BLaER1 treated with 17β-estradiol and CSF1 and Interleukin-3, amounts not matched to agents 10 nM and 100 nM (cell line): ENCODE results near the gene PRKACB.

Experiments used
- H3K27ac ChIP-seq, 11 experiments: shearing (Covaris generic); formaldehyde crosslinking; 2 replicates each; pipeline ENCODE4 v1.8.1; 2022
- H3K27me3 ChIP-seq, 11 experiments: shearing (Covaris generic); formaldehyde crosslinking; 2 replicates each; pipeline ENCODE4 v1.8.1; 2022
- H3K36me3 ChIP-seq, 11 experiments: shearing (Covaris generic); formaldehyde crosslinking; 2 replicates each; pipeline ENCODE4 v1.8.1; 2022
- H3K4me1 ChIP-seq, 10 experiments: shearing (Covaris generic); formaldehyde crosslinking; 2 replicates each; pipeline ENCODE4 v1.8.1; 2022
- H3K4me2 ChIP-seq, 11 experiments: shearing (Covaris generic); formaldehyde crosslinking; 2 replicates each; pipeline ENCODE4 v1.8.1; 2022
- H3K4me3 ChIP-seq, 10 experiments: shearing (Covaris generic); formaldehyde crosslinking; 2 replicates each; pipeline ENCODE4 v1.8.1; 2022
- H3K9ac ChIP-seq, 11 experiments: shearing (Covaris generic); formaldehyde crosslinking; 2 replicates each; pipeline ENCODE4 v1.8.1; 2022
- H3K9me3 ChIP-seq, 11 experiments: shearing (Covaris generic); formaldehyde crosslinking; replicated peaks in 1 of 11; 2 replicates each; pipeline ENCODE4 v1.8.1; 2022
- H4K20me1 ChIP-seq, 11 experiments: shearing (Covaris generic); formaldehyde crosslinking; 2 replicates each; pipeline ENCODE4 v1.8.1; 2022
- Cebpa-rat ChIP-seq, 11 experiments: shearing (Covaris generic); IDR thresholded peaks; 2 replicates each; pipeline ENCODE4 v1.8.1; 2022

The PRKACB gene

GRCh38 chr1:84148758-84149157, 4.7 kb downstream of the PRKACB start:
- no peak overlapping the region for H3K4me3 ChIP-seq
- H4K20me1 ChIP-seq, result no peaks in the 10 kb centered on the region
- H3K36me3 ChIP-seq, result no peaks in the 10 kb centered on the region
- H3K27ac ChIP-seq, result no peak overlapping the region
- TF ChIP-seq Cebpa-rat (IDR thresholded peaks at IDR 0.05), result no peak
- H3K27me3 ChIP-seq, result no peaks in the 10 kb centered on the region
- H3K4me1 ChIP-seq, result peaks cover 16 to 49% (median 29%) of the 10 kb centered on the region in 10 experiments
- H3K9me3 ChIP-seq, result peaks cover 0 to 7% (median 0%) of the 10 kb centered on the region in 11 experiments; a peak in 2 of 22 replicates
- H3K9ac ChIP-seq, result no peak overlapping the region
- no peak overlapping the region for H3K4me2 ChIP-seq

- Histone ChIP-seq H3K9ac (no peak overlapping the region), H3K9me3 (peaks cover 0 to 7% (median 0%) of the 10 kb centered on the region in 11 experiments; a peak in 3 of 22 replicates), H3K36me3 (no peaks in the 10 kb centered on the region), H4K20me1 (no peaks in the 10 kb centered on the region; a peak in 1 of 22 replicates), H3K4me3 (no peak overlapping the region), H3K4me1 (peaks cover 13 to 33% (median 26%) of the 10 kb centered on the region in 10 experiments), H3K4me2 (peak overlapping the region in 7 of 11 experiments; percentile 7 to 58 (median 33); a peak in 12 of 22 replicates), H3K27ac (peak overlapping the region in 3 of 11 experiments; percentile 8 to 44 (median 34); a peak in 2 of 22 replicates), H3K27me3 (no peaks in the 10 kb centered on the region)
- peak in 2 of 11 experiments; percentile 43 to 82; a peak in 2 of 22 replicates for TF ChIP-seq Cebpa-rat (IDR thresholded peaks at IDR 0.05)
Observed at GRCh38 chr1:84152649-84153056, 8.6 kb downstream of the PRKACB start.

- no peak overlapping the region for H3K4me3 ChIP-seq
- no peaks in the 10 kb centered on the region; a peak in 1 of 22 replicates for H4K20me1 ChIP-seq
- 0 out of 22 replicates have a peak overlapping the region, but pooled peaks of 1 of the 11 experiments have one; percentile 33 for H3K4me2 ChIP-seq
- peaks cover 15 to 33% (median 26%) of the 10 kb centered on the region in 10 experiments for H3K4me1 ChIP-seq
- no peak overlapping the region; a peak in 1 of 22 replicates for H3K27ac ChIP-seq
- no peaks in the 10 kb centered on the region for H3K36me3 ChIP-seq
- no peaks in the 10 kb centered on the region for H3K27me3 ChIP-seq
- no peak overlapping the region for H3K9ac ChIP-seq
- no peak for TF ChIP-seq Cebpa-rat (IDR thresholded peaks at IDR 0.05)
- H3K9me3 ChIP-seq, result peaks cover 0 to 5% (median 0%) of the 10 kb centered on the region in 11 experiments; a peak in 5 of 22 replicates
Observed at GRCh38 chr1:84155517-84155916, 11.4 kb downstream of the PRKACB start.

DNA sequence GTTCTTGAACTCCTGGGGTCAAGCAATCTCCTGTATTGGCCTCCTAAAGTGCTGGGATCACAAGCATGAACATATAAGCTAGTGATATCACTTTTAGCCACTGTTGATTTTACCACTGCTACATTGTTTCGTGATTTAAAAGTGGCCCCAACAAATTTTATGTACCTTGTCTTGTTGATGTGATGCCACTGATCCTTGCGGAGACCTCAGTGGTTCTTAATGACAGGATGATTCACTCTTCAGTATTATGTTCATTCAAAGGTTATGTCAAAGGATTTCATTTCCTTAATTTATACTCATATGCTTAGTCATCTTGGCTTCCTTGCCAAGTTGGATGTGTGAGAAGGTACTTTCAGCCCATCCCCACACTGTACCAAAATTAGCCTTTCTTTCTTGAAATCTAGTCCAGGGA, 12.1 kb downstream of the PRKACB start:
- Histone ChIP-seq H4K20me1 (no peaks in the 10 kb centered on the region; a peak in 1 of 22 replicates), H3K36me3 (no peaks in the 10 kb centered on the region), H3K9me3 (peaks cover 0 to 5% (median 0%) of the 10 kb centered on the region in 11 experiments; a peak in 5 of 22 replicates), H3K4me3 (no peak overlapping the region), H3K9ac (no peak overlapping the region), H3K27ac (peak overlapping the region in 1 of 11 experiments; percentile 11; a peak in 1 of 22 replicates), H3K4me1 (peaks cover 15 to 31% (median 23%) of the 10 kb centered on the region in 10 experiments), H3K27me3 (no peaks in the 10 kb centered on the region), H3K4me2 (peak overlapping the region in 6 of 11 experiments; percentile 1 to 52 (median 30); a peak in 9 of 22 replicates)
- TF ChIP-seq Cebpa-rat (IDR thresholded peaks at IDR 0.05), result no peak

DNA sequence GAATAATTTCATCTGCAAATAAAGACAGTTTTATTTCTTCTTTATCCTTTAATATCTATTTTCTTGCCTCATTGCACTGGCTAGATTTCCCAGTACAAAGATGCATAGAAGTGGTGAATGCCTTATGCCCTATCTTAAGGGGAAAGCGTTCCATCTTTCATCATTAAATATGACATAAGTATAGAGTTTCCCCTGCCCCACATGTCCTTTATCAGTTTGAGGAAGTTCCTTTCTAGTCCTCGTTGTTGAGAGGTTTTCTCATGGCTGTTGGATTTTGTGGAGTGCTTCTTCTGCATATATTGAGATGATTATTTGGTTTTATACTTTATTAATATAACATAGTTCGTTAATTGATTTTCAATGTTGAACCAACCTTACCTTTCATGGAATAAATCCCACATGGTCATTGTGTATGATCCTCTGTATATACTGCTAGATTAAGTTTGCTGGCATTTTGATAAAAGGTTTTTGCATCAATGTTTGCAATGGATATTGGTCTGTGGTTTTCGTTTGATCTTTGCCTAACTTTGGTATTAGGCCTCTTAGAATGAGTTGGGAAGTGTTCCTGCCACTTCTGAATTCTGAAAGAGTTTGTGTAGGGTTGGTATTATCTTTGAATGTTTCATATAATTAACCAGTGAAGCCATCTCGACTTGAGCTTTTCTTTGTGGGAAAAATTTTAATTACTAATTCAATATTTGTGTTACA, 15.6 kb downstream of the PRKACB start:
- H4K20me1 ChIP-seq, result no peaks in the 10 kb centered on the region; a peak in 1 of 22 replicates
- H3K27me3 ChIP-seq, result no peaks in the 10 kb centered on the region
- H3K9ac ChIP-seq, result no peak overlapping the region
- no peaks in the 10 kb centered on the region for H3K36me3 ChIP-seq
- H3K4me1 ChIP-seq, result peaks cover 0 to 19% (median 11%) of the 10 kb centered on the region in 10 experiments; a peak in 13 of 20 replicates
- H3K4me2 ChIP-seq, result no peak overlapping the region
- H3K4me3 ChIP-seq, result no peak overlapping the region
- no peak overlapping the region for H3K27ac ChIP-seq
- H3K9me3 ChIP-seq, result peaks cover 0 to 5% (median 4%) of the 10 kb centered on the region in 11 experiments; a peak in 7 of 22 replicates
- no peak for TF ChIP-seq Cebpa-rat (IDR thresholded peaks at IDR 0.05)

- Histone ChIP-seq H3K4me1 (peaks cover 0 to 10% (median 0%) of the 10 kb centered on the region in 10 experiments; a peak in 3 of 20 replicates), H3K4me3 (no peak overlapping the region), H3K9me3 (peaks cover 0 to 5% (median 4%) of the 10 kb centered on the region in 11 experiments; a peak in 6 of 22 replicates), H3K36me3 (no peaks in the 10 kb centered on the region), H3K9ac (no peak overlapping the region), H4K20me1 (no peaks in the 10 kb centered on the region; a peak in 1 of 22 replicates), H3K27me3 (no peaks in the 10 kb centered on the region), H3K27ac (no peak overlapping the region), H3K4me2 (no peak overlapping the region)
- no peak for TF ChIP-seq Cebpa-rat (IDR thresholded peaks at IDR 0.05)
Observed at GRCh38 chr1:84162295-84162694, 18.2 kb downstream of the PRKACB start.

DNA sequence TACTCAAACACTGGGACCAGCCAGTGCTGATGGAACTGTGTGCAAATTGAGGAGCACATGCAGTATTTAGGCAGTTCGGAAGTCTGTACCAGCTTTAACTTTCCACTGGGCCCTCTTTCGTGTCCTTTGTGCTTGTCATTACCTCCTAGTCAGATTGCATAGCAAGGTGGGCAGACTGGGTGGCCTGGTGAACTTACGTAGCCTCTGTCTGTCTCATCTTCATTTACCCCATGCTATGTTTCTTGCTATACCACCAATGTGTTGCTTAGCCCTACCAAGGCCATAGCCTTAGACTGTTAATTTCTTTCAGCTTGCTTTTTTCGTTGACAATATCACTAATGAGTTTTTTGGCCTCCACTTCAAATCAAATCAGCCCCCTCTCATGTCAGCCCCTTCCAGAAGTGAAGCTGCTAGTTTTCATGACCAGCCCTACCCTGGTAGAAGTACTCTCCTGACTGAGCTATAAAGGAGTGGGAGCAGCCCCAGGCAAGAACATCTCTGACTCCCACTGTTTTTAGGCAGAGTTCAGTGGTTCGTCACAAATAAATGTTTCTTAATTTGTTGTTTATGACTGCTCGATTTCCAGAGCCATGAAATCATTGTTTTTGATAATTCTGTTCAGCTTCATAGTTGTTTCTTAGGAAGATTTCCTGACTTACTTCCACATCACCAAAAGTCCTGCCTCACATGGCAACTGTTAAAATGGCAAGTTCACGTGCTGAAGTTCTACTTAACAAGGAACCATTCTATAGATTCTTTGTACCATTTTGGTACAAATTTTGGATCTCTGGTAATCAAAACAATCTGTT, 19.3 kb downstream of the PRKACB start:
- TF ChIP-seq Cebpa-rat (IDR thresholded peaks at IDR 0.05), result no peak
- Histone ChIP-seq H3K9ac (no peak overlapping the region), H3K4me2 (no peak overlapping the region), H3K4me1 (peaks cover 0 to 10% (median 0%) of the 10 kb centered on the region in 10 experiments; a peak in 3 of 20 replicates), H3K27ac (no peak overlapping the region), H3K9me3 (peaks cover 0 to 5% (median 0%) of the 10 kb centered on the region in 11 experiments; a peak in 3 of 22 replicates), H4K20me1 (no peaks in the 10 kb centered on the region; a peak in 1 of 22 replicates), H3K4me3 (no peak overlapping the region), H3K36me3 (no peaks in the 10 kb centered on the region), H3K27me3 (no peaks in the 10 kb centered on the region)

- Histone ChIP-seq H3K4me1 (peaks cover 0 to 10% (median 0%) of the 10 kb centered on the region in 10 experiments; a peak in 3 of 20 replicates), H4K20me1 (no peaks in the 10 kb centered on the region; a peak in 1 of 22 replicates), H3K36me3 (no peaks in the 10 kb centered on the region), H3K4me2 (no peak overlapping the region), H3K27ac (no peak overlapping the region), H3K9me3 (peaks cover 0 to 5% (median 0%) of the 10 kb centered on the region in 11 experiments; a peak in 2 of 22 replicates), H3K9ac (no peak overlapping the region), H3K27me3 (no peaks in the 10 kb centered on the region), H3K4me3 (no peak overlapping the region)
- no peak for TF ChIP-seq Cebpa-rat (IDR thresholded peaks at IDR 0.05)
Observed at GRCh38 chr1:84164161-84164560, 20.1 kb downstream of the PRKACB start.
